Measurements from ENCODE around the gene SDF2L1. TPM values are rescaled to one million over a fixed set of nuclear protein-coding genes. Genes with fewer than 3 reads are reported as not detected.
"Not testable (repeated sequence)": the region's sequence is repeated elsewhere in the genome, so short reads cannot be mapped to it uniquely, and the experiment has no call there.

Gene SDF2L1
- polyA plus RNA-seq, 12 donors: 4.1 to 15.9 (median 7.2) TPM; not detected in 1

DNA sequence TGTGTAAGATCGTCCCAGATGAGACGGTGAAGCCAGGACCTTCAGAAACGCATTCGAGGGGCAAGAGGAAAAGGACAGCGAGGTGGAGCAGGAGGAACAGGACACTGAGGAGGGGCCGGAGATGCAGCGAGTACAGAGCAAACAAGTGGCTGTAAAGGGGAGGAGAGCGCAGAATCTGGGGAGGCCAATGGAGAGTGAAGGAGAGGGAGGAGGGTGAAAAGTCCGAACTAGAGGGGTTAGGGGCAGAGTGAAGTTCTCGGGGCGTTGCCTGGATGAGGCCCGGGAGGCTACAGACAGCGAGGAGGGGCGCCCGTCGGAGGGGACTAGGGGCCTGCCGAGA, 14.9 kb downstream of the SDF2L1 start:
- DNase-seq: no peak

DNA sequence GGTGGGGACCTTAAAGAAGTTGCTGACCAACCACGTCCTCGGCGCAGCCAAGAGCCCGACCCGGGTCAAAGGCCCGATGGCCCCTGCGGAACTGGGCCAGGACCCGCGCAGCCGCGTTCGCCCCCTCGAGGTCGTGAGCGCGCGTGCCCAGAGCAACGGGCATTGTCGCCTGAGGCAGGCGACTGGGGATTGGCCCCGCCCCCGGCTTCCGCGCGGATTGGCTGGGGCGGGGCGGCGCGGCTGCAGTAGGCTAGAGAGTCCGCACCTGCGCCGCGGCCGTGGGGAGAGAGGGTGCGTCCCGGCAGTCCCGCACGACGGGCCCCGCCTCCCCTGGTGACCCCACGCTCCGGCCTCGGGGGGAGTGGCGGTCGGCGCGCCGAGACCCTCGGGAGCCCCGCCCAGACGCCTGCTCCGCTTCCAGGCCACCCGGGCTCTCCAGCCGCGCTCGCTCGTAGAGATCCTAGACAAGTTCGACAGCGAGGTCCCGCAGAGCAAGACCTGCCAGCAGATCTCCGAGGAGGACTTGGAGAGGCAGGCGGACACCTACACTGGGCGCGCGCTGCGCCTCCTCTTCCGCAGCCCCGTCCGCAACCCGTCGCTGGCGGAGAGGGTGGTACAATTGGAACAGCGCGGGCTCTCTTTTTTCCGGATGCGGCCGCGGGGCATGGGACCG, 15.4 kb downstream of the SDF2L1 start:
- DNase-seq: no peak

DNA sequence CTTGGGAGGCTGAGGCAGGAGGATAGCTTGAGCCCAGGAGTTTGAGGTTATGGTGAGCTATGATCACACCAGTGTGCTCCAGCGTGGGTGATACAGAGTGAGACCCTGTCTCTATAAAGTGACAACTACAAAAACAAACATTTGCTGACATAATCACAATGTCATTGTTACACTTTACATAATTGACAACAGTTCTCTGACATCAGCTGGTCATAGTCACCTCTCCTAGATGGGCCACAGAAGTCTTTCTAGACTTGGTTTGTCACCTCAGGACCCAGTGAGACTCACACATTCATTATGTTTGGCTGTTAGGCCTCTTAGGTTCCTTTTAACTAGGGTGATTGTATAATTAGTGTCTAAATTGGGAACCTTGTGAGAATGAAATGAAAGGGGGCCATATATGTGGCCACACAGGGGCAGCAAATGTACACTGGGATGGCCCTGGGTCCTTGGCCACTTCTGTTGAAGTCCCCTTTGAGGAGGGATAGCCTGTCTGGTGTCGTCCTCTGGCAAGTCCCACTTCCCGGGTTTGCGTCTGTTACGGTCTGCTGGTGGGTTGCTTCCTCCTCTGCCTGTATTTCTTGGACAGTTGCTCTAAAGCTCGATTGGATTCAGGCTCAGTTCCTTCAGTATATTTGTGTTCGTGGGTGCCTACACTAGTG, 17.9 kb downstream of the SDF2L1 start:
- no peak for DNase-seq

DNA sequence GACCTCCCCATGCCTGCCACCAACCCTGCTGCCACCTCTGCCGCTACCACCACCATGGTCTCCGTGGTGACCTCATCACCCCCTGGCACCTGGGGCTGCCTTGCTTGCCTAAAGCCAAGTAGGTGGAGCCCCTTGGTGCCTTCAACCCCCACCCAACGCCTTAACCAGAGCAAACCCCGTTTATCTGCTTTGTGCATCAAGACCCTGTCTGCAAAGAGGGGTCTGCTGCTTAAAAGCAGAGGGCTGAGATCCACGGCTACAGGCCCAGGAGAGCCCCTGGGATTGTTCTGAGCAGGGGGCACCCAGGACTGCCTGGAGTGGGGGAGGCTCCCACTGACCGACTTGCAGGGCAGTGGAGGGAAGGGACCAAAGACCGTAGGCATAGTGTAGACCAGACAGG, 18.8 kb downstream of the SDF2L1 start:
- DNase-seq: no peak

DNA sequence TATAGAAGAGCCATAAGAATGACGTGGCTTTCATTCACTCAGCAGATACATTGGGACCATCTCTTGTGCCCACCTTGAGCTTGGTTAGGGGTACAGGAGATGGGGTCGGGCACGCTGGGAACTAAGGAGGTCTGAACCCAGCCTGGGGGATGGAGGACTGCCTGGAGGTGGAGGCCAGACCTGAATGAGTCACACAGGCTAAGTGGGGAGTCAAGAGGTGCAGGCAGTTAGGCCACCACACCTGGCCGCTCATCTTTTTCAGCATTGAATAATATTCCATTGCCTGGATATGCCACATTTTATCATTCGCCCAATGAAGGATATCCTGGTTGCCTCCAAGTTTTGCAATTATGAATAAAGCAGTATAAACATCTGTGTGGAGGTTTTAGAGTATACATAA, 19.9 kb downstream of the SDF2L1 start:
- no peak for DNase-seq

DNA sequence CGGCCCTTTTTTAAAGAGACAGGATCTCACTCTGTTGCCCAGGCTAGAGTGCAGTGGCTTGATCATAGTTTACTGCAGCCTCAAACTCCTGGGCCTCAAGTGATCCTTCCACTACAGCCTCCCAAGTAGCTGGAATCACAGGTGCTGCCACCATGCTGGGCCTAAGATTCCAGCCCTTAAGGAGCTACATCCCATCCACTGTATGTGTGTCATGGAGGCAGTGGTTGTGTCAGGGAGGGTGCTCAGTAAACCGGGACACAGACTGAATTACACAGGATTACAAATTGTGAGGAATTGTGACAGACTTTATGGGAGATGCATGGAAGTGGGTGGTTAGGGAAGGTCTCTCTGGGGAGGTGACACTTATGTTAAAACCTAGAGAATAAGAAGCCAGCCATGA, 21.6 kb downstream of the SDF2L1 start:
- no peak for DNase-seq

DNA sequence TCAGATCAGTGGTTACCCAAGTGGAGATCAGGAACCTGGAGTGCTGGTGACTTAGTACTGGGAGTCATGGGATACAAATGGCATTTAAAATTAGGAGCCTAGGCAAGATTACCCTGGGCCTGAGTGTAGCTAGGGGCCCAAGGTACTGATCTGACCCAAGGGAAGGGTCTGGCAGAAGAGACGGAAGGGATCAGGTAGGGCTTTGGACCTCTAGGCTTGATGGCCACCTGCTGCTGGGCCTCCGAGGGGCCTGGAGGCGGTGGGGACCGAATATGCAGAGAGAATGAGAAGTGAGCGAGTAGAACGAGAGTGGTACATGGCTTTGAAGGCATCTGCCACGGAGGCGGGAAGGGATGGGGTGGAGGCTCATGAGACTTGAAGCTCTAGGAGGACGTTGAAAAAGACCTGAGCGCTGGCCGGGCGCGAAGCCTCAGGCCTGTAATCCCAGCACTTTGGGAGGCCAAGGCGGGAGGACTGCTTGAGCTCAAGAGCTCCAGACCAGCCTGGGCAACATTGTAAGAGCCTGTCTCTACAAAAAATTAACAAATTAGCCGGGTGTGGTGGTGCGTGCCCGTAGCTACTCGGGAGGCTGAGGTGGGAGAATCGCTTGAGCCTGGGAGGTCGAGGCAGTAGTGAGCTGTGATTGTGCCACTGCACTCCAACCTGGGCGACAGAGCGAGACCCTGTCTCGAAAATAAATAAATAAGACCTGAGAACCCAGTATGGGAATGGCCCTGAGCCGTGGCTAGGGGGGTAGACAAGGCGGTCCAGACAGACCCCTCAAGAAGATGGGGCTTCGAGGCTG, 23.1 kb downstream of the SDF2L1 start:
- DNase-seq: no peak

DNA sequence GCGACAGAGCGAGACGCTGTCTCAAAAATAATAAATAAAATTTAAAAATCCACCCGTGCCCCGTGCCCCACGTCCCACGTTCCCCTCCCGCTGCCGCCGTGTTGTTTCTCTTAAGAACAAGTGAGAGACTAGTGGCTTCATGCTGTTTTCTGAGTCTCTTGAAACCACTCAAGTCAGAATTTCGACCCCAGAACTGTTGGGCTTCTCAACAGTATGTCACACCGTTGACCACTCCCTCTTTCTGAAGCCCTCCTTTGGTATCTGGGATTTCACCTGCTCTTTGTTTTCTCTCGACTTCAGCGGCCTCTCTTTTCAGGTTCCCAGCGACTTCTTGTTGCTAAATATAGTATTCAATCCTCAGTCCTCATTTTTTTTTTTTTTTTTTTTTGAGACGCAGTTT, 24.7 kb downstream of the SDF2L1 start:
- DNase-seq: no peak

DNA sequence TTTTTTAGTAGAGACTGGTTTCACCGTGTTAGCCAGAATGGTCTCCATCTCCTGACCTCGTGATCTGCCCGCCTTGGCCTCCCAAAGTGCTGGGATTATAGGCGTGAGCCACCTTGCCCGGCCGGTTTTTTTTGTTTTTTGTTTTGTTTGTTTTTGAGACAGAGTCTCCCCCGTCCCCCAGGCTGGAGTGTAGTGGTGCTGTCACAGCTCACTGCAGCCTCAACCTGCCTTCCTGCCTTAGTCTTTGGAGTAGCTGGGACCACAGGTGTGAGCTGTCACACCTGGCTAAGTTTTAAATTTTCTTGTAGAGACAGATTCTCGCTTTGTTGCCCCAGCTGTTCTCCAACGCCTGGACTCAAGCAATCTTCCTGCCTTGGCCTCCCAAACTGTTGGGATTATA, 26.9 kb downstream of the SDF2L1 start:
- DNase-seq: no peak

DNA sequence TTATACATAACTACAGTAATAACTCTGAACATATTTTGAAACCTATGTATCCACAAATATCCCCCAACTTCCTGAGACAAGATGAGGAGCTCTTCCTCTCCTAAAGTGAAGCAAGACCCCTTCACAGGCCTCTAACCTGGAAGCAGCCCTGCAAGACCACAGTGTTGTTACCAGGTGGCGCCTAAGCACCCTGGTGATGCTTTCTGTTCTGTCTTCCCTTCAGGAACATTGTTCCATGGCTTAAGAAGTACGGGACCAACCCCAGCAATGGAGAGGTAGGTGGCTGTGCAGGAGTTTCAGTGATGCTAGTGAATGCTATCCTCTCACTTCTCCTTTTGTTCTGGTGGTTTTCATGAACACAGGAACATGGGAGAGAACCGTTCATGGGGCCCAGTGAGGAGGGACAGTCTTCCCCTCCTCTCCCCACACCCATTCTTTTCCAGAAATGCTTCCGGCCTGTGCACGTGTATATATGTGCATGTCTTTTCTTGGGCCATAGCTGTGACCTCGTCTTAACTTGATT, 30.1 kb downstream of the SDF2L1 start:
- DNase-seq: no peak

DNA sequence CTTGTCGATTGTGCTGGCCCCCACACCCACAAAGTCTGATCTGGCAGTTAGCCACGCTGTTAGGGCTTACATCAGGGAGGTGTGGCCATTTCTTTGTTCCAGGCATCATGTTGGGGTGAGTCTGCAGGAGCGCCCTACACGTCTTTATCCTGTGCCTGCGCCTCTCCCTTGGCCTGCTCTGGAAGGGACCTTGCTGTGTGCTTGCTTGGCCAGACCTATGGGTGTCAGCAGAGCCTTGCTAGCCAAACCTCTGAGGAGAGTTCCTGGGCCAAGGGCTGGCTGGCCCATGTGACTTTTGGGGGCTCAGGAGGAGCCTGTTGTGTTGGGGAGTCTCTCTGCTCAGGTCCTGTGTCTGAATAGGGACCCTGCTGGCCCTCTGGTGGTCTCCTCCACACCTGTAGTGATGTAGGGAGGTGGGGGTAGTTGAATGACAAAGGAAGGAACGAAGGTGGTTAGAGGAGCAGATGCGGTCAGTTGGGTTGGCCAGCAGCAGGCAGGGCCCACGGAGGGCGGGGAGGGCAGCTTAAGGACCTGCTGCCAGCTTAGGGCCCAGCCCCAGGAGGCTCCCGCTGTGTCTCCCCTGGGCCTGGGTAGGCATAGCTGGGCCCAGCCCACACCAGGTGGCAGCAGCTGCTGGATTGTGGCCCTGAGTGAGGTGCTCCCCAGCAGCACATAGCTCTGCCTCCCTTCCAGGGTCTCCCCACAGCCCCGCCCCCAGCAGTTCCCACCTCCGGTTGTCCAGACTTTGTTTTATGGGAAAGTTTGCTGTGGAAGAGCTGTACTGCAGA, 31.6 kb downstream of the SDF2L1 start:
- no peak for DNase-seq

DNA sequence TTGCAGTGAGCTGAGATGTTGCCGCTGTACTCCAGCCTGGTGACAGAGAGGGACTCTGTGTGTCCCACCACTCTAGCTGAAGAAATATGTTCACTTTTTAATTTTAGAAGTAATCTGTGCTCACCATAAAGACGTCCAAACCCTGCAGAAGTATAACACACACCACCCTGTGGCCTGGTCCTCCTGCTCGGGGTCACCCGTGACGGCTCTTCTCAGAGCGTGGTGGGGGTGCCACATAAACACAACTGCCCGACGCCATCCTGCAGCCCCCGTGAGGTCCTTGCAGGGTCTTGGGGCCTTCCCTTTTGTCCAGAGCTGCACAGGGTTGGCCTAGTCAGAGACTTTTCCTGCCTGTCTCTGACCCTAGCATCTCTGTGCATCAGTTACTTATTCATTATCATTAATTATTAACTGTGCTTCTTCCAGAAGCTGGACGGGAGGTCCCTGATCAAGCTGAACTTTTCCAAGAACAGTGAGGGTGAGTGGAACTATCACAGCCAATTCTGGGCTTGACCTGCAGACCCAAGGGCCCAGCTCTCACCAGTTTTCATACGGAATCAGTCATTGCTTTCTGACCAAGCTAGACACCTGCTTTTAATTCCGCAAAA, 32.6 kb downstream of the SDF2L1 start:
- no peak for DNase-seq

DNA sequence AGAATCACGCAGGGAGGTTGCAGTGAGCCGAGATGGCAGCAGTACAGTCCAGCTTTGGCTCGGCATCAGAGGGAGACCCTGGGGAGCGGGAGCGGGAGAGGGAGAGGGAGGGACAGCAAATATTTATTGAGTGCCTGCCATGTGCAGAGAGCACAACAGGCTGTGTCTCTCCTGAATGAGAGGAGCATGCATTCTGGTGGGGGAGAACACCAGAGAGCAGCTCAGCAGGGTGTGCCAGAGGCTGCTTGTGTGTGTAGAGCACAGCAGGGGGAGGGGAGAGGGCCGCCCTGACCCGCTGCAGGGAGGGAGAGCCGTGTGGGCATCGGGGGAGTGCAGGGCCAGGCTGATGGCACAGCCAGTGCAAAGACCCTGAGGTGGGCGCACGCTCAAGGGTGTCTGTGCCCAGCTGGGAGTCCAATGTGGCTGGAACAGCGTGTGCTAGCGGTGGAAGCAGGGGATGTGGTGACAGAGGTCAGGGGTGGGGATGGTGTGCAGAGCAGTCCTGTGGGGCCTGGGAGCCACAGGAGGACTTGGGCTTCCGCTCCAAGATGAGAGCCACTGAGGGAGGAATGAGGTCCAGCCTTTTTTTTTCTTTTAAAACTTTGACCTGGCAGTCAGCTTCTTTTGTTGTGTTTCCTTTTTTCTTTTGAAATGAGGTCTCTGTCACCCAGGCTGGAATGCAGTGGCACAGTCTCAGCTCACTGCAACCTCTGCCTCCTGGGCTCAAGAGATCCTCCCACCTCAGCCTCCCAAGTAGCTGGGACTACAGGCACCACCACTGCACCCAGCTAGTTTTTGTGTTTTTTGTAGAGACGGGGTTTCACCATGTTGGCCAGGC, 35.7 kb downstream of the SDF2L1 start:
- DNase-seq: no peak

DNA sequence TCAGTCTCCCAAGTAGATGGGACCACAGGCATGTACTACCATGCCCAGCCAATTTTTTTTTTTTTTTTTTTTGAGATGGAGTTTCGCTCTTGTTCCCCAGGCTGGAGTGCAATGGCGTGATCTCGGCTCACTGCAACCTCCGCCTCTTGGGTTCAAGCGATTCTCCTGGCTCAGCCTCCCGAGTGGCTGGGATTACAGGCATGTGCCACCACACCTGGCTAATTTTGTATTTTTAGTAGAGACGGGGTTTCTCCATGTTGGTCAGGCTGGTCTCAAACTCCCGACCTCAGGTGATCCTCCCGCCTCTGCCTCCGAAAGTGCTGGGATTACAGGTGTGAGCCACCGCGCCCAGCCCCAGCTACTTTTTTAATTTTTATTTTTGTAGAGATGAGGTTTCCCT, 36.7 kb downstream of the SDF2L1 start:
- DNase-seq: not testable (repeated sequence)

DNA sequence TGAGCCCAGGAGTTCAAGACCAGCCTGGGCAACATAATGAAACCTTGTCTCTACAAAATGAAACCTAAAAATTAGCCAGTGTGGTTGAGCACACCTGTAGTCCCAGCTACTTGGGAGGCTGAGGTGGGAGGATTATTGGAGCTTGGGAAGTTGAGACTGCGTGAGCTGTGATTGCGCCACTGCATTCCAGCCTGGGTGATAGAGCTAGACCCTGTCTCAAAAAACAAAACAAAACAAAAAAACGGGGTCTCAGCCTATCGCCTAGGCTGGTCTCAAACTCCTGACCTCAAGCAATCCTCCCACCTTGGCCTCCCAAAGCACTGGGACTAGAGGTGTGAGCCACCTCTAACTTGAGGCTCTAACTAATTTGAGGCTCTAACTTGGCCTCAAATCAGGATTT, 37.3 kb downstream of the SDF2L1 start:
- no peak for DNase-seq

DNA sequence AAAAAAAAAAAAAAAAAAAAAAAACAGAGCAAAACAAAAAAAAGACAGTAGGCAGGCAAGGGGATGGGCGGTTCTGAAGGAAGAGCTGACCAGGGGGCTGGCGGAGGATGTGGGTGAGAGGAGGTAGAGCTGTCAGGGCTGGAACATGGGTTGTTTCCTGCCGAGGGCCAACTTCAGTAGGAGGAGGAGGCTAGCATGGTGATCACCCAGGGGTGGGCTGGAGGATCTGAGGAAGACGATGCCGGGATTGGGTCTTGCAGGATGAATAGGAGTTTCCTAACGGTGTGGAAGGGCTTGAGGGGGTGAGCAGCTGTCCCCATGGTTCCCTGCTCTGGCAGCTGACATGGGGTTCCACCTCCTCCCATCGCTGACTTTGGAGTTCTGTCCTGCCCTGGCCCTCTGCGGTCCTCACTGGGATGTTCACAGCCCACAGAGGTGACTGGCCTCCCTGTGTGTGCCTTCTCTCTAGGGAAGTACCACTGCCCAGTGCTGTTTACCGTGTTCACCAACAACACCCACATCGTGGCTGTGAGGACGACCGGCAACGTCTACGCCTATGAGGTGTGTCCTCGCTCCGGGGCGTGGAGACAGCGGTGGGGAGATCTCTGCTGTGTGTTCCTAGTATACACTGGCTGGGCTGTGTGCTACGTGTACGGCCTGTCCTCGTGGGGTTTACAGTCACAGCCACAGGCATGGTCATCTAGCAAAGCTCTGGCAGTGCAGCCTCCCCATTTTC, 38.9 kb downstream of the SDF2L1 start:
- DNase-seq: no peak

DNA sequence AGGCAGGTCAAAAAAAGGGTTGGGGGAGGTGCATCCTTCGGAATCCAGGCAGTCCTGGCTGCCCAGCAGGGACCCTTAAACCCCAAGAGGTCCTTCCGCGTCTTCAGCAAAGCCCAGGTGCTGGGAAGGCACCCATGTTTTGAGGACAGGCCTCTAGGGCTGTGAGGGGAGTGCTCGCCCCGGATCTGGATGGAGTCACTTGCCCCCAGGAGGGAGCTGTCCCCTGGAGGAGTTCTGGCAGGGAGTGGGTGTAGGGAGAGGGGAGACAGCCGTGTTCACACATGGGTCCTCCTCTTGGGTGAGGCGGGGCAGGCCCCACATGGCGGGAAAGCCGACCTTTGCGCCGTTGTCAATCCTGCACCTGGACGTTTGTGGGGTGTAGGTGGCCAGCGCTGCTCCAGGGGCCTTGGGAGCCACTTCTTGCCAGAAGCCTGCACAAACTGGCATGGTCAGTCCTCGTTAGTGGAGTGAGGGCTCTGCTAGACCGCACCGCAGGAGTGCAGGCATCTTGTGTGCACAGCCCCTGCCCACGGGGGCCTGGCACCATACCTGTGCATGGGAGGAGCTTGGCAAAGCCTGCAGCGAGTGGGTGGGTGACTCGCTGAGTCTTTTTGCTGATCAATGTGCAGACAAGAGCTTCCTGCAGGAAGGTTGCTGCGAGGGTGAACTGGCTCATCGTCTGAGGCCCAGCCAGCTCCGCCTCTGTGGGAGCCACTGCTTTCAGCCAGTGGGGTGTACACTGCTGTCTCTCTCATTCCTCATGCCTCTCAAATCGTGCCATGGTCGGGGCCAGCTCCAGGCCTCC, 39.7 kb downstream of the SDF2L1 start:
- DNase-seq: no peak

DNA sequence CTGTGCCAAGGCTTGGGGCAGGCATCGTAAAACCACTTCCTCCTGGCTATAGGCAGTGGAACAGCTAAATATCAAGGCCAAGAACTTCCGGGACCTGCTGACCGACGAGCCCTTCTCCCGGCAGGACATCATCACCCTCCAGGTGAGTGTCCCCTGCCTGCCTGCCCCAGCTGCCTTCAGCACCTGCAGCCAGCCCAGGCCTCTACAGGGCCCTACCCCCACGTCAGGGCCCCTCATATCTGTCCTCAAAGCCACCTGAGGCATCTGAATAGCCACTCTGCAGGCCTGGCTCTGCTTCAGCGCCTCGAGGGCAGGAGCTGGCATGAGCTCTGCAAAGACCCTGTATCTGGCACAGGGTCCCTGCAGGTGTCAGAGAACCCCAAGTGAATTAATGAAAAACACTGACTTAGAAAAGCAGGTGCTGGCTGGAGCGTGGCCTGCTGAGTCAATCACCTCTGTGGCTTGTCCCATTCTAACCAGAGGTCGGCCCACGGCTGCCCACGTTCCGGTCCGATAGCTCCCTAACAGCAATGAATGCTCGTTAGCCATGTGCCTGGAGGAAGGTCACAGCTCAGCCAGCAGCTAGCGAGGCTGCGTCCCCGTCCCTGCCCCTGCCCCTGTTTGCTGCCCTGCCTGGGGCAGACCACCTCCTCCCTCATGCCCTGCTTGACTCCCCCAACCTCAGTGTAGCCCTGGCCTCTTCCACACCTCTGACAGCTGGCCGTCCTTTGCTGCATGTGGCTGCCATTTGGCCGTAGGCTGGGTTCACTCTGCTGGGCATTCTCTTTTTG, 40.5 kb downstream of the SDF2L1 start:
- DNase-seq: no peak

All from muscle of arm (tissue), 12 donors.